Ascending aorta (tissue), 2 donors: ENCODE measurements around the gene STX5. TPM values are rescaled to one million over a fixed set of nuclear protein-coding genes. Genes with fewer than 3 reads are reported as not detected.
"Not testable (repeated sequence)": the region's sequence is repeated elsewhere in the genome, so short reads cannot be mapped to it uniquely, and the experiment has no call there.

Experiments used
- DNase-seq, 2 donors: peaks; one replicate each; pipeline ENCODE4 v3.0.0-alpha.2; 2019; ENCODE audit warnings: low spot score in 2 of 2
- H3K27ac ChIP-seq, 2 donors: fragments of 200-600 bp; sonication (generic); one replicate each; pipeline ENCODE4 v1.5.1; 2016 to 2017; ENCODE audit warnings: mild to moderate bottlenecking in 1 of 2
- H3K27me3 ChIP-seq: fragments of 200-600 bp; sonication (generic); one replicate; pipeline ENCODE4 v1.5.1; 2017
- H3K36me3 ChIP-seq, 2 donors: fragments of 200-600 bp; sonication (generic); one replicate each; pipeline ENCODE4 v1.5.1; 2016
- H3K4me1 ChIP-seq, 2 donors: fragments of 200-600 bp; sonication (generic); one replicate each; pipeline ENCODE4 v1.5.1; 2016 to 2017; ENCODE audit warnings: mild to moderate bottlenecking in 1 of 2
- H3K4me3 ChIP-seq, 2 donors: fragments of 200-600 bp; sonication (generic); one replicate each; pipeline ENCODE4 v1.5.1; 2016 to 2017; ENCODE audit warnings: mild to moderate bottlenecking in 1 of 2
- H3K9me3 ChIP-seq, 2 donors: fragments of 200-600 bp; sonication (generic); one replicate each; pipeline ENCODE4 v1.5.1; 2016
- intact Hi-C: fragments of 100-400 bp; cut with DNase I; formaldehyde crosslinking; loops from one replicate; pipeline ENCODE4 v1.15.1; 2023
- total RNA-seq: library from RNA; depleted of rRNA; stranded (reverse); fragments of >200 nt; gene quantifications from one replicate; pipeline ENCODE4 v1.1.0, GENCODE V29; 2016
- TF ChIP-seq, protein P1 (sequence below), 3 experiments: fragments of 200-600 bp in 2 of 3; fragments of 450-650 bp in 1 of 3; sonication (generic) in 2 of 3; IDR thresholded peaks; one replicate each; pipeline ENCODE4 v1.5.1; 2016 to 2019; ENCODE audit warnings: antibody characterized with exemption in 3 of 3, mild to moderate bottlenecking in 1 of 3, moderate library complexity in 1 of 3

The STX5 gene
- total RNA-seq, 1 donor from 2014 or later: 40.3 TPM

GRCh38 chr11:62839050-62839945 lies 7.4 kb upstream of the STX5 start, which contains the start of gene WDR74:
TSS of gene WDR74 (minus strand) at chr11:62839590. CDS start at chr11:62839570, 20 bp downstream.
- H3K4me1 ChIP-seq: peaks cover 6 to 13% of the 10 kb centered on the region in 2 donors

GRCh38 chr11:62835336-62835735 lies 3.5 kb upstream of the STX5 start:
- no peaks in the 10 kb centered on the region for H3K27me3 ChIP-seq
- no peaks in the 10 kb centered on the region for H3K9me3 ChIP-seq
- DNase-seq: no peak
- H3K4me1 ChIP-seq: peaks cover 6 to 20% of the 10 kb centered on the region in 2 donors
- peaks cover 11% of the 10 kb centered on the region in 2 donors for H3K36me3 ChIP-seq
- H3K27ac ChIP-seq: no peak overlapping the region
- TF ChIP-seq, protein P1, sequence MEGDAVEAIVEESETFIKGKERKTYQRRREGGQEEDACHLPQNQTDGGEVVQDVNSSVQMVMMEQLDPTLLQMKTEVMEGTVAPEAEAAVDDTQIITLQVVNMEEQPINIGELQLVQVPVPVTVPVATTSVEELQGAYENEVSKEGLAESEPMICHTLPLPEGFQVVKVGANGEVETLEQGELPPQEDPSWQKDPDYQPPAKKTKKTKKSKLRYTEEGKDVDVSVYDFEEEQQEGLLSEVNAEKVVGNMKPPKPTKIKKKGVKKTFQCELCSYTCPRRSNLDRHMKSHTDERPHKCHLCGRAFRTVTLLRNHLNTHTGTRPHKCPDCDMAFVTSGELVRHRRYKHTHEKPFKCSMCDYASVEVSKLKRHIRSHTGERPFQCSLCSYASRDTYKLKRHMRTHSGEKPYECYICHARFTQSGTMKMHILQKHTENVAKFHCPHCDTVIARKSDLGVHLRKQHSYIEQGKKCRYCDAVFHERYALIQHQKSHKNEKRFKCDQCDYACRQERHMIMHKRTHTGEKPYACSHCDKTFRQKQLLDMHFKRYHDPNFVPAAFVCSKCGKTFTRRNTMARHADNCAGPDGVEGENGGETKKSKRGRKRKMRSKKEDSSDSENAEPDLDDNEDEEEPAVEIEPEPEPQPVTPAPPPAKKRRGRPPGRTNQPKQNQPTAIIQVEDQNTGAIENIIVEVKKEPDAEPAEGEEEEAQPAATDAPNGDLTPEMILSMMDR (IDR thresholded peaks at IDR 0.05): no peak
- intact Hi-C loops: no loop called here
- H3K4me3 ChIP-seq: no peak overlapping the region

More at GRCh38 chr11:62839050-62839945, 7.4 kb upstream of the STX5 start, which contains the start of gene WDR74:
- TF ChIP-seq, protein P1 (IDR thresholded peaks at IDR 0.05): no peak
- Histone ChIP-seq H3K9me3 (no peaks in the 10 kb centered on the region), H3K27me3 (no peaks in the 10 kb centered on the region), H3K36me3 (peaks cover 11% of the 10 kb centered on the region in 2 donors), H3K4me3 (peak within 1 kb of the TSS; percentile 79 to 80), H3K27ac (peak within 1 kb of the TSS; percentile 93 to 95)
- intact Hi-C loops: loop anchor here (1.0 kb wide), 1 partner anchor 8 kb away; no protein-coding TSS in a partner anchor
- peak; percentile 70 to 96 for DNase-seq

DNA sequence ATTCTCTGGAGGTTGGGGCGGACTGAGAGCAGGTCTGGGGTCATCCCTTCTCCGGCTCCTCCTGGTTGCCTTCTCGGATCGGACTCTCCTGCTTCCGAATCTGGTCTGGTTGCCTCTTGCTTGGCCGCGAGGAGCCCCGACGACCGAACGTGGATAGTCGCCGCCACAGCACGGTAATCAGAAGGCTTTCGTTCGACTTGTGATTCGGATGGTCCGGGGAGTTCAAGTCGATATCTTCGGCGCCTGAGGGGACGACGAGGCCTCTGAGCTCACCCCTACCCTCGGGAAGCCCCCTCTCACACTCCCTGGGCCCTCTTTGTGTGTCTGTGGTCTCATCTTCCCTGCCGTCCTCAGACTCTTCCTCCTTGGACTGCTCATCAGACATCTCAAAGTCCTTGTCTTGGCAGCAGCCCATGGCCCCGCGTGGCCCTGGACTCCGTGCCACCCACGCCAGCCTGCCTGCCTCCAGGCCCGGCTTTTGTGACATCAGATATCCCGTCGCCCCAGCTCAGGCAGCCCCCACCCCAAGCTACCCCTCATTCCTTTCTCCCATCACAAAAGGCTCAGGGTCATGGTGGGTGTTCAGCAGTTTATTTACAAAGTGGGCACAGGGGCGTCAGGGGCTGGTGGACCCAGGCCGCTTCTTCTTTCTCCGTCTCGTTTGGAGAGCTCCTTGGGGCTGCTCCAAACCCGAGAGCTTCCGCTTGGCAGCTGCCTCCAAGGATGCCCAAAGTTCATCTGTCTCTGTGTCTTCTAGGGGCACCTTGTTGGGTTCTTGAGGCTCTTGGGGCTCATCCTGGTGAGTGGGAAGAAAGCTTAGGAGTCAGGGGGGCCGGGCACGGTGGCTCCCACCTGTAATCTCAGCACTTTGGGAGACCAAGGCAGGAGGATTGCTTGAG lies 734 bp upstream of the STX5 start, which contains the start of gene TEX54:
Gene TEX54, minus strand, starts transcription at position 506 of the 899 bp plus-strand sequence.
- intact Hi-C loops: loop anchor here (1.0 to 5.0 kb wide), 5 partner anchors 23 to 220 kb away; partner anchors contain the start of genes BSCL2, EML3, GNG3 and NXF1
- Histone ChIP-seq H3K9me3 (no peaks in the 10 kb centered on the region), H3K36me3 (peaks cover 13 to 23% of the 10 kb centered on the region in 2 donors), H3K4me1 (peaks cover 0 to 31% of the 10 kb centered on the region in 2 donors), H3K27me3 (no peaks in the 10 kb centered on the region), H3K27ac (peak within 1 kb of the TSS; percentile 90 to 95), H3K4me3 (peak within 1 kb of the TSS; percentile 74 to 77)
- TF ChIP-seq, protein P1 (IDR thresholded peaks at IDR 0.05): no peak
- peak in 1 of 2 donors; percentile 74 for DNase-seq

GRCh38 chr11:62830904-62831519 lies 839 bp downstream of the STX5 start:
- intact Hi-C loops: loop anchor here (1.0 to 5.0 kb wide), 4 partner anchors 8 to 219 kb away; partner anchors contain the start of genes BSCL2, EML3, GNG3 and HNRNPUL2
- H3K36me3 ChIP-seq: peaks cover 29 to 39% of the 10 kb centered on the region in 2 donors
- peak overlapping the region; percentile 74 to 77 for H3K4me3 ChIP-seq
- no peaks in the 10 kb centered on the region for H3K9me3 ChIP-seq
- H3K4me1 ChIP-seq: peaks cover 0 to 31% of the 10 kb centered on the region in 2 donors
- H3K27ac ChIP-seq: peak overlapping the region; percentile 90 to 95
- no peaks in the 10 kb centered on the region for H3K27me3 ChIP-seq
- DNase-seq: no peak
- TF ChIP-seq, protein P1 (IDR thresholded peaks at IDR 0.05): no peak

DNA sequence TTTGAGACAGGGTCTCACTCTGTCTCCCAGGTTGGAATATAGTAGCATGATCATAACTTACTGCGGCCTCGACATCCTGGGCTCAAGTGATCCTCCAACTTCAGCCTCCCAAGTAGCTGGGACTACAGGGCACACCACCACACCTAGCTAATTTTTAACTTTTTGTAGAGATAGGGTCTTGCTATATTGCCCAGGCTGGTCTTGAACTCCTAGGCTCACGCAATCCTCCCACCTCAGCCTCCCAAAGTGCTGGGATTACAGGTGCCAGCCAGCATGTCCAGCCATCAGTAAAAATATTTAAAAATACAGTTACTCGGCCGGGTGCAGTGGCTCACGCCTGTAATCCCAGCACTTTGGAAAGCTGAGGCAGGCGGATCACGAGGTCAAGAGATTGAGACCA lies 3.7 kb downstream of the STX5 start:
- H3K27ac ChIP-seq, intact Hi-C loops, H3K27me3 ChIP-seq, H3K4me3 ChIP-seq, DNase-seq, H3K9me3 ChIP-seq: not testable (repeated sequence)
- peaks cover 47 to 56% of the 10 kb centered on the region in 2 donors for H3K36me3 ChIP-seq
- H3K4me1 ChIP-seq: peaks cover 0 to 27% of the 10 kb centered on the region in 2 donors
